GM19468 (cell line): ENCODE measurements around the gene KAZN.

Experiments used
- ATAC-seq: cut with Tn5 transposase; IDR thresholded peaks from one replicate; pipeline ENCODE4 v1.9.1; 2021; ENCODE audit warnings: mild to moderate bottlenecking, moderate library complexity, moderate number of reproducible peaks; ENCODE audit not compliant: unreplicated experiment; ENCODE audit errors: extremely low read depth

KAZN gene

GRCh38 chr1:14809191-14809981 lies 210.9 kb downstream of the KAZN start:
- ATAC-seq, result no peak

DNA sequence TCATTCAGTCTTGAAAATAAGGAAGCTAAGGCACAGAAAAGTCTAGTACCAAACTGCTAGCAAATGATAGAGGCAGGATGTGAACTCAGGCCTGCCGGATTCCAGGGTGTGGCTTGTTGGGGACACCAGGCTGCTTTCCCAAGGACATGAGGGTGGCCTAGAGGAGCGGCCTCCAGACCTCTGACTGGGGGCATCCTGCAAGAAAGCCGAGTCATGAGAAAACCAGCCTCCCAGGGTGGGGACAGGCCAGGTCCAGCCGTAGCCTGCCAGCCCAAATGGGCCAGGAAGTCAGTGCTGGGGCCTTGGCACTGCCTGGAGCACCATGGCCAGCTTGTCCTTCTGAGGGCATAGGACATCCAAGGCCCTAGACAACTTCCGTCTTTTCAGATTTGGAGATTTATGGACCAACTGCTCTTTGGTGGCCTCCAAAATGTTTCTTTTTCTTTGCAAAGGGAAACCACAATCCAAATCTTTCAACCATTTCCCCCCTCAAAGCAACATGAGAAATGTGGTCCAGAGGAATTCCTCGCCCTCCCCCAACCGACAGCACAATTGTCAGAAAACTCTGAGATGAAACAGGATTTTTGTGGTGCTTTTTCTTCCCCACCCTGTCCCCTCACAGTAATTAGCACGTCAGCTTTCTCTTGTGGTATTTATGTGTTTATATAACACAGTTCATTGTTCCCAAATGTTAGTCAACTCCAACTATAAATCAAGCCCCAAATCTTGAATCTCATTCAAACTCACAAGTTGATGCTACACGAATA lies 212.3 kb downstream of the KAZN start:
- ATAC-seq, result no peak

- no peak for ATAC-seq
These were observed 213.1 kb downstream of the KAZN start for GRCh38 chr1:14811573-14811972.

GRCh38 chr1:14812189-14812588 lies 213.7 kb downstream of the KAZN start:
- ATAC-seq, result no peak

DNA sequence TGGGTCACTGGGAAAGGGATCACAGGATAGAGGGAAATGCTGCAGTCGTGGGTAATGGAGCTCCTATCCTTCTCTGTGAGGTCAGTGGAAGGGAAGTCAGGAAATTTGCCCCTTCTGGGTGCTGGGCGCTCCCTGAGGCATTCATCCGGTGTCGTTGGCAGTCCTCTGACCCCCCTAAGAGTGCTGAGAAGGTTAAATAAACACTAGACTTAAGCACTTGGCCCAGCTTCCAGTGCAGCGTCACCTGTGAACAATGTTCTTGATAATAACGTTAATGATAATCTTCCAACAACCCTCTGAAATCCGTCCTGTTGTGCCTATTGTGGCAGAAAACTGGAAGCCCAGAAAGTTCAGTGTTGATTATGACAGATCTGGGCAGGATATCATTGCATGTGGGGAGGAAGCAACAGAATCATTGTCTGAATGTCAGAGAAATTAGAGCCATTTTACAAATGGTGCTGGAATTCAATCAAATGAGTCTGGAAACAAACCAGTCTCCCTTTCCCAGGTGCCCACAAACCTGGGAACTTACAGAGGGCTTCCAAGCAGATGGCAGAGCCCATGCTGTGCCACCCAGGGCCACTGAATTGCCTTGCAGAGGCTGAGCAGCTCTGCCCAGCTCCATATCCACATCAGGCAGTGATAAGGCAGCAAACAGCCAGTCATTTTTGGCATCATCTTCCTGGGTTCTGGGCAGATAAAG lies 216.8 kb downstream of the KAZN start:
- ATAC-seq, result no peak

DNA sequence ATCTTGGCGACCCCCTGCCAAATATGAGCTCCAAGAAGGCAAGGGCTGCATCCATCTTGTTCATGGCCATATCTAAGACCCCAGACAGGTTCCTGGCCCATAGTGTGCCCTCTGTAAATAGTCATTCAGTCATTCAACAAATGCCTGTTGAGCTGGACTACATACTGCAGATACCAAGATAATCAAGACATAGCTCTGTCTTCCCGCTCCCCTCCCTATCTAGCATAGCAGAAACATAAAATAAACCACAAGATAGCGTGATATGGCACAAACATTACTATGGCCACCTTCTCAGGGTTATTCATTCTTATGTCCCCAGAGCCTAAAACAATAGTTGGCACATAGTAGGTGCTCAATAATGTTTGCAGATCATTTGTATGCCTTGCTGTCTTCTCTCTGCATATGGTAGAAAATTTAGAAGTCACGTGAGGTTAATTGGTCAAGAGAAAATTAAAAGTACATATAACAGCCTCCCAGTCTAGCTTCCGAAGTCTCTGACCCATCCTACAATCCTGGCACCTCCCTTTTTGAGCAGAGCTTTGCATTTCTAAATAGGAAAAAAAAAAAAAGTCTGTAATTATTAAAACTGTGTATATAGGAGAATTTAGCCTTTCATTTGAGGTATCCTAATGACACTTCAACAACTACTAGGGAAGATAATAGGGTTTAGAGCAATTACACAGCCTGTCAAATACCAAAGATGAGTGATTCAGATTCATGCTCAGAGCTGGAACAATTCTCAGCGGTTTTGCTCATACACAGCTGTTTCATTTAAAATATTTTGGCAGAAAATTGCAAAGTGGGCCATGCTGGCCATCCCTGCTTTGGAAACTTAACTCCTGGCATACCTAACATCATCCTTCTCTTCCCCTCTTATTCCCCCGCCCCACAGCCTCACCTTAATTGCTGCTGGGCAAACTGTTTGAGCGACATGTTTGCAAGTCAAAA lies 219.0 kb downstream of the KAZN start:
- ATAC-seq, result no peak

DNA sequence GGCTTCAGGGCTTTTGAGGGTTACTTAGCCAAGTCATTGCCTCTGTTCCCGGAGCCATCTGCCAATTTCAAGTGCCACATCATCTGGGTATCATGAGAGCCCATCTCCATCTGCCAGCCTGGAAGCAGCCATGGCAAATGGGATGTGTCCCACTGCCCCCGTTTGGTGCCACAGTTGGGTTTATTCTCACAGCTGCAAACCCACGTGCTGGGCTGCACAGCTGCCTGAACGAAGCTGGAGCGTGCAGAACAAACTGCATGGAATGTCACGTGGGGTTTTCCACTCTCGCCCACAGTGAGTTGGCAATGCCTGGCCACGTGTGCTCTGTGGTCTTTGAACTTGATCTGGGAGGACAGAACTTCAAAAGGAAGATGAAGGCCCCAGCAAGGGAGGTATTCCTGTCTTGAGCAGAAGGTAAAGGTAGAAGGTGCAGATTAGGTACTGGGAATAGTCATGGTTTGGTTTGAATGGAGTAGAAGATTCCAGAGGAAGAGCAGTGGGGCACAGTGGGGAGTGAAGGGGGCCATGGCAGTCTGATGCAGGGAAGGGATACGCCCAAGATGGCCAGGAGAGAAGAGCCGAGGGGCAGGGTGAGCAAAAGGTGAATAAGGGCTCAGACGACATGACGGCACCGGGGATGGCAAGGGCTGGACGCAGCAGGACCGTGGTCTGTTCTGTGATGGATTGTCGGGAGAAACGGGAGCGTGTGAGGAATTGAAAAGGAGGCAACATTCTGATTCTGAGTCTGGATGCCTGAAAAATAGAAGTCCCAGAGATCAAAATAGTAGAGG lies 222.0 kb downstream of the KAZN start:
- ATAC-seq, result no peak

DNA sequence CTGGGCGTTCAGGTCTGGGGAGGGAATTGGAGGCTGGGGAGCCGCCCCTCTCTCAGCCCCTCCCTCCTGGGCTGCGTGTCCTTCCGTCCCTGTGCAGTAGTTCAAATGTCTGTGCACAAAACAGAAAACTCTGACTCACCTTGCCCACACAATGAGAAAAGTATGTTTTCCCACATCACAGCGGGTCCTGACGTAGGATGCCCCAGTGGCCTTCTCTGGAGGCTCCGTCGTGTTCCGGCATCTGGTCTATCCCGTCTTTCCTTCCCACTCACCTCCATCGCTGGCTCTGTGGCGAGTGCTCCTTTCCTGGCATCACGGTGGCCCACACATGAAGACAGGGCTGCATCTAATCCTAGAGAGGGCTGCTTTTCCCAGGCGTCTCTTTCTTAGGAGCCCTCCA lies 224.0 kb downstream of the KAZN start:
- no peak for ATAC-seq

DNA sequence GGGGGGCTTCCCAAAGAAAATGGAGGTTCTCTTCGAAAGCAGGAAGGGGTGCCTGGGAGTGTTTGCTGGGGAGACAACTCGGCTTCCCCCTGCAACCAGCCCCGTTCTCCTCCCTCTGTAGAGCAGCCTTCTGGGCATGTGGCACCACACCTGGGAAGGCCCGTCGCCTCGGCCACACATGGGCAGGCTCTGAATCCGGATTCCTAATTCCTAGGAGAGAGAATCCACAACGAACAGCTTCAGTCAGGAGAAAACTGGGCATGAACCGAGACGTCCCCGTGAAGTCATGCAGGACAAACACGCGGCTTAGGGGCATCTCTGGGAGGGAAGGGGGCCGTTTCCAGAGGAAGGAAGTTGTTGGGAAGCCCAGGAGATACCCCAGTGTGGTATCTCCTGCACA lies 224.5 kb downstream of the KAZN start:
- no peak for ATAC-seq

- ATAC-seq, result no peak
These were observed 225.9 kb downstream of the KAZN start for GRCh38 chr1:14824314-14824915.

- ATAC-seq, result no peak
These were observed 226.9 kb downstream of the KAZN start for GRCh38 chr1:14825396-14825795.

GRCh38 chr1:14826172-14826636 lies 227.7 kb downstream of the KAZN start:
- no peak for ATAC-seq

GRCh38 chr1:14826731-14827326 lies 228.3 kb downstream of the KAZN start:
- ATAC-seq, result no peak

DNA sequence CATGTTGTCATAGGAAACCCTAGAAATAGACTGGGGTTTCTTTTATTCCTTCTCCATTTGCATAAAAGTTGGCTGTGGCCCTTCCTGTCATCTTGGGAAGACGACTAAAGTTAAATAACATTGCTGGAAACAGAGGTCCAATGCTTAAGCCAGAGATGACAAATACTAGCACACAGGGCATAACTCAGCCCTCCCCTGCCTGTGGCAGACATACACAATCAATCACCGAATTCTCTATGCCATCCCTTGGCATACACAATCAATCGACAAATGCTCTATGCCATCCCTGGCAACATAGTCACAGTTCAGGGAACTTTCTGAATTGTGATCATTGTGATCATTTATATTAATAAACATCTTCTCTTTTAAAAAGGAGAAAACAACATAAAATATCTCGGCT lies 229.4 kb downstream of the KAZN start:
- ATAC-seq, result no peak

DNA sequence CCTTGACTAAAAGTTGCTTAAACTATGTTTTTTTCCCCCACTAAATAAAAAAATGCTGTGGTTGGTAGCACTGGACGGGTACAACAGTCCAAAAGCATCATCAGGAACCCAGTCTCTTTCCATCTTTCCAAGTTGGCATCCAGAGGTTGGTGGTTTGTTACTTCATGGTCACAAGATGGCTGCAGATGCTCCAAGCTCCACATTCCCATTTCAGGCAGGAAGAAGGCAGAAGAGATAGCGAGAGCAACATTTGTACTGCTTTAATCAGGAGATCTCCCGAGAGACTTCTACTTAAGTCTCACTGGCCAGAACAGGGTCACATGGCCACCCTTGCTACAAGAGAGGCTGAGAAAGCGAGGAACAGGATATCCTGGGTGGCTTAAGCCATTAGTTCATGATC lies 230.2 kb downstream of the KAZN start:
- ATAC-seq, result no peak

DNA sequence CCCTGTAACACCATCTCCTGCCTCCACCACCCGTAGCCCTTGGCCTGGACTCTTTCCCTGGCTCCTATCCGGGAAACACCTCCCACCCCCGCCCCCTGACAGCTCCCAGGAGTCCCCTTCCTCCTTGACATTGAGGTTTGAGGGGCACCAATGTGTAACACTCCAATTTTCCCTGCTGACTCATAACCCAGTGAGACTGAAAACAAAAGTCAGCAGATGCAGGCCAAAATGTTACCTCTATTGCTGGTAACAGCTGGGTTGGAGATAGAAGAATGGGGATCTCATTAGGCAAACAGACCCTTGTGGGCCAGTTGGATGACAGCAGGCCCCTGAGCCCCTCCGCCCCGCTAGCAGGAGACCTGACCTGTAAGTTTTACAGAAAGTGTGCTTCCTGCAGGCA lies 237.2 kb downstream of the KAZN start:
- no peak for ATAC-seq

GRCh38 chr1:14836426-14837140 lies 238.1 kb downstream of the KAZN start:
- ATAC-seq, result no peak

DNA sequence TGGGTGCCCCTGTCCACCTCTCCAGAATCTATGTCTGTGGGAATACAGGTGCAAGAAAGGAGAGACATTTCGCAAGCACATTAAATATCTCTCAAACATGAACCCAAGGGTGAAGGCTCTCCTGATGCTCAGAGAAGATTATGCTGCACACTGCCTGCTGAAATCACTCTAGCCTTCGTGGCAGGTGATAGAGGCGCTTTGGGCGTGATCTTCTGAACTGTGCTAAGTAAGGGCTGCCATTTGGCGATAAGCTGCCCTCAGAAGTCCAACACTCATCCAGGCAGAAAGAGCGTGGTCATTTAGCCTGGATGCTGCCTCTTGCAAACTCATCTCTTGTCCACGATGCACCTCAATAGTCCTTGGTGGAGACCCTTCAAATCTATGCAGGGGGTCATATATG lies 241.9 kb downstream of the KAZN start:
- ATAC-seq, result no peak
